ENCODE data around the gene AAGAB.
"Not testable (repeated sequence)": the region's sequence is repeated elsewhere in the genome, so short reads cannot be mapped to it uniquely, and the experiment has no call there.

AAGAB gene

GRCh38 chr15:67253101-67253500, 1.4 kb downstream of the AAGAB start:
- no peak for DNase-seq (ENCODE audit: low spot score)

- no peak for DNase-seq (ENCODE audit: low spot score)
These were observed 3.1 kb downstream of the AAGAB start for GRCh38 chr15:67251318-67251717.

- no peak for DNase-seq (ENCODE audit: low spot score)
These were observed 4.6 kb downstream of the AAGAB start for GRCh38 chr15:67249830-67250229.

DNA sequence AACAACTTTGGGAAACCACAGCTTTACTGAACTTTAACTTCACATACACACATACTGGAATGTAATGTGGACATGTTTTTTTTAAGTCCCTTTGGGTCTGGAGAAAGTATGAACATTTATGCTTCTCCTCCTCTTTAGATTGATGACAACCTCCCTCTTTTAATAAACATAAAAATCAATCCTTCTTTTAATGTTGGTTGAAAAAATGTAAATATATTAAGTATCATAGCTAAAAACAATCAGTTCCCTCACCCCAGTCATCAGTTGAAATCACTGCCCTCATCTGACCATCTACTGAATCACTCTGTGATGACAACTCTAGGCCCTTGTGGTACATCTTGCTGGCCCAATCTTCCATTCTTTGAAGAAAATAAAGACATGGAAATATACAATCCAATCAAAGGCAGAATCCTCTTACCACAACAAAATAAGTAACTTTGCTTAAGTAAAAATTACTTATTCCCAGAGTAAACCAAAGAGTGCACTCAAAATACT, 6.4 kb downstream of the AAGAB start:
- DNase-seq (ENCODE audit: low spot score) = no peak

DNA sequence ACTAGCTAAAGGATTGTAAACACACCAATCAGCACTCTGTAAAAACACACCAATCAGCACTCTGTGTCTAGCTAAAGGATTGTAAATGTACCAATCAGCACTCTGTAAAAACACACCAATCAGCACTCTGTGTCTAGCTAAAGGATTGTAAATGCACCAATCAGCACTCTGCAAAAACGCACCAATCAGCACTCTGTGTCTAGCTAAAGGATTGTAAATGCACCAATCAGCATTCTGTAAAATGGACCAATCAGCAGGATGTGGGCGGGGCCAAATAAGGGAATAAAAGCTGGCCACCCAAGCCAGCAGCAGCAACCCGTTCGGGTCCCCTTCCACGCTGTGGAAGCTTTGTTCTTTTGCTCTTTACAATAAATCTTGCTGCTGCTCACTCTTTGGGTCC, 7.9 kb downstream of the AAGAB start:
- not testable (repeated sequence) for DNase-seq (ENCODE audit: low spot score)

GRCh38 chr15:67244971-67245478, 9.4 kb downstream of the AAGAB start:
- no peak for DNase-seq (ENCODE audit: low spot score)

- DNase-seq (ENCODE audit: low spot score) = no peak
These were observed 11.8 kb downstream of the AAGAB start for GRCh38 chr15:67242708-67243111.

DNA sequence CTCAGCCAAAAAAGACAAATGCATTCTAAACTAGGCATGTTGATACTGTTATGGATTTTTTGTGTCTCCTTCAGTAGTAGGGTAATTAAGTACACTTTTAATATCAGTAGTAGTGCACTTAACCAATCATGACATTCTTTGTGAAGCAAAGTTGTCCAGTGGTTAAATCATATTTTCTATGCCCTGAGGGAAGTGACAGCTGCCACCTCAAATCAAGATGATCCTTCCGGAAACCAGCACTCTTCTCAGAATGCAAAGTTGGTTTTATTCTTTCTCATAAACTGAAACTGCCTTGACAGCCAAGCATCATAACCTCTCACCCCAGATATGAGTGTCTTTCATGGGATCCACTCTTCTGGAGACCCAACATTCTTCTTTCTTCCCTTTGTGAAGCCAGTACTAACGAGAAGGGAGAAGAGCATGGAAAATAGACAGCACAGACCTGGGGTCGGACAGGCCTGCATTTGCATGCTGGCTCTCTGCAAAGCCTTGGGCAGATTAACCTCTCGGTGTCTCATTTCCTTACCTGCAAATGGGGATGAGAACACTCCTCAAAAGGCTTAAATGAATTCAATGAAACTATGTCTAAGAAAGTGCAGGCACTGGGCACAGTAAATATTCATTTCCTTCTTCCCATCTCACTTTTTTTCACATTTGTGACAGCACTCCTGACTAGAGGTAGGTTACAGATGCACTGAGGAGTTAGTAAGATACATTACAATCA, 13.2 kb downstream of the AAGAB start:
- no peak for DNase-seq (ENCODE audit: low spot score)

DNA sequence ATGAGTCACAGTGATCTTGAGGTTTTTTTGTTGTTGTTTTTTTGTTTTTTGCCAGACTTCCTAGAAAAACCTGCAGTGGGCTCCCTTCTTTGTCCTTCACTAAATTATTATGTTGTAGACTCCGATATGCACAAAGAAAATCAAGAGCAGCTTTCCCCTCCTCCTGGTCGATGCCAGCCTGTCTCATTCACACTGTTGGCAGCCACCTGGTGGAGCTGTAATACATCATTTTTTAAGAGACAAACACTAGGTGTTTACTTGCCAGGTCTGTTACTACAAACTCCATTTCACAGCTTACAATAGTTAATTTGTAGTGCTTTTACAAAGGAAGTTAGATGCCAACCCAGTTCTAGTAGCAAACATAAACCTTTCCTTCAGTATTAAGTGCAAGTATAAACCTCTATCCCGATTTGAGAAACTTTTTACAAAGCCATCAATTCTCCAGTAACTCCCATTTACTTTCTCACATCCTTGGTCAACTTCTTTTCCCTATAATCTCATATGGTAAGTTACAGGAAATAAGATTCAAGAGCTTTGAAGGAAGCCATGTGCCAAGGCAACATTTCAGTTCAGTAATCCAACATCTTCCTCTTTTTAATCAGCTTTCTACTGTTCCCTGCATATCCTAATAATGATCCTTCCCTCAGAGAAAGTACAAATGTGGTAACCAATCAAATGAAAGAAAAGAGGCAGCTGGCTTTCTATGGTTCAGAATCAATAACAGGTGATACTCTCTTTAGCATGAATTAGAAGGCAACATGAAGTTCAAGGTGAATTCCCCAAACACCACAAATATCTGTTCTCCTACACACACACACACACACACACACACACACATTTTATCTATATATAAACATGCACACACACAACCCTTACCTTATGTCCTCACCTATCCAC, 14.0 kb downstream of the AAGAB start:
- DNase-seq (ENCODE audit: low spot score) = peak; percentile 29

GRCh38 chr15:67232591-67232990, 21.9 kb downstream of the AAGAB start:
- no peak for DNase-seq (ENCODE audit: low spot score)

DNA sequence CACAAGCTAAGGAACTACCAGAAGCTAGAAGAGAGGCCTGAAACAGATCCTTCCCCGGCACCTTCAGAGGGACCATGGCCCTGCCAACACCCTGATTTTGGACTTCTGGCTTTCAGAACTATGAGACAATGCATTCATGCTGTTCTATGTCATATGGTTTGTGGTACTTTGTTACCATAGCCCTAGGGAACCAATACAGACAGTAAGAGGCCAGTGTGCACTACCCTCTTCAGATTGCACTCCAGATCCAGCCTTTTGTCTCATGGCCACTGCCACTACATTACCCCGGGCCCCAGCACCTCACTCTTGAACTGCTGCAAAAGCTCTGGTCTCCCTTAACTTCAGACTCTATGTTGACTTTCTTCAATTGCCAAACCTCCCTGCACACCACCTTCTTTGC, 24.0 kb downstream of the AAGAB start:
- no peak for DNase-seq (ENCODE audit: low spot score)

- DNase-seq (ENCODE audit: low spot score) = no peak
These were observed 26.2 kb downstream of the AAGAB start for GRCh38 chr15:67228286-67228685.

DNA sequence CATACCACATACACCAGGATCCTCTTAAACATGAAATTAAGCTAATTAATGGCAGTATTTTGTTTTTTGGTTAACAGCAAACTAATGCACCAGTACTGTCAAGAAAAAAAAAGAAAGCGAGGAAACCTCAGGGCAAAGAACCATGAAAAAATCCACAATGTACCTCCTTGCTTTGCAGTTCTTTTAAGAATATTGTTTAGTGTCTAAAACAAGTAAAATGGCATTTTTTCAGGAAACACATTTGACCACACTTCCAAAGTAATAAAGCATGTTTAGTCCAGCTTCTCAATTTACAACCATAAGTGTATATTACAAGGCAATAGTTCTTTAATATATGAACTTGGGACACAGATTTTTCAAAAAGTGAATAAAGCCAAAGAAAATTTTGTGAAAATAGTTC, 26.6 kb downstream of the AAGAB start:
- no peak for DNase-seq (ENCODE audit: low spot score)

DNA sequence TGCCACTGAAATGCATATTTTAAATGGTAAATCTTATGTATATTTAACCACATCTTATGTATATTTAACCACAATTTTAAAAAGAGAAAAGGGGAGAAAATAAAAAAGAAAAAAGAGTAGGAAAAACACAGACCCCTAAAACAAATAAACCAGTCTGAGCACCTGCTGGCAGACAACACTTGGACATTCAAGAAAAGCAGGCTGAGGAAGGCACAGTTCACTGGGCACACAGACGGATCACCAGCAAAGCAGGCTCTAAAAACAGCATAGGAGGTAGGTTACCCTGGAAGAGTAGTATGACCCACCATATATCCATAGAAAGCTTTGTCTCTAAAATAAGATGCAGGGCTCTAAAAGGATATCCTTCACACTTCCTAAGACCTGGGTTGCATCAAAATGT, 27.0 kb downstream of the AAGAB start:
- no peak for DNase-seq (ENCODE audit: low spot score)

DNA sequence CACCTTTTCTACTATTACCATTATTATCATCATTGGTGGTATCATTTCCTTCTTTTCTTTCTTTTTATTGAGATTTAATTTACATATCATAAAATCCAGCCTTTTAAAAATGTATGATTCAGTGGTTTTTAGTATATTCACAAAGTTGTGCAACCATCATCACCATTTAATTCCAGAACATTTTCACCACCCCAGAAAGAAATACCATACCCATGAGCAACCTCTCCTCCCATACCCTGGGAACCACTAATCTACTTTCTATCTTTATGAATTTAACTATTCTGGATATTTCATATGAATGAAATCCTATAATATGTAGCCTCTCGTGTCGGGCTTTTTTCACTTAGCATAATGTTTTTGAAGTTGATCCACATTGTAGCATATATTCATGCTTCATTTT, 29.1 kb downstream of the AAGAB start:
- no peak for DNase-seq (ENCODE audit: low spot score)

DNA sequence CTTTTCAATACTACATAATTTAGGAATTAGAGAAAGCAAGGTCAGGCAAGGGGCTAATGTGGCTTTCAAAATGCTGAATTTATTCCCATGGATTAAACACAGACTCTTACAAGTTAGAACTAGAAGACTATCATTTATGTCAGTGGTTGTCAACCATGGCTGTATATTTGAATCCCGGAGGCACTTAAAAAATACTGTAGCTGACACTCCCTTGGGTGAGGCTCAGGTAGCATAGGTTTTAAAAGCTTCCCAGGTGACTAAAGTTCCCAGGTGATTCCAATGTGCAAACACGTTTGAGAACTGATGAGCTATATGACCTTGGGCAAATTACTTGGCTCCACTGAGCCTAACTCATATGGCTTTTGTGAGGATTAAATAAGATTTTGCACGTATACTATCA, 29.6 kb downstream of the AAGAB start:
- no peak for DNase-seq (ENCODE audit: low spot score)

- DNase-seq (ENCODE audit: low spot score) = no peak
These were observed 35.2 kb downstream of the AAGAB start for GRCh38 chr15:67219288-67219687.

DNA sequence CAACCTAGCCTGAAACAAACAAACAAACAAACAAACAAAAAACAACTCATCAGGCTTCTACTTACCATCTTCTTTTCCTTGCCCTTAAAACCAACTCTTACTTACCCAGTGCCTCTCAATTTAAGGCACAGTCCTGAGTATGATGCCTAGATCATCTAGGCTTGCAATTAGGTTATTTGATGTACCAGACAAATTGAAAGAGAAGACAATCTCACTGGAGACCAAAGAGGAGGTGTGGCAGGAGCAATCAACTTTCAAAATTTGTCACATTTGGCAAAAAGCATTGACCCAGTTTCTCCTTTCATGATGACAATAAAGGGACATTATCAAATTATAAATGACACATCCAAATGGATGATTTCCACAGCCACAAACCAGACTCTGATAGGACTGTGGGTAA, 36.0 kb downstream of the AAGAB start:
- no peak for DNase-seq (ENCODE audit: low spot score)

DNA sequence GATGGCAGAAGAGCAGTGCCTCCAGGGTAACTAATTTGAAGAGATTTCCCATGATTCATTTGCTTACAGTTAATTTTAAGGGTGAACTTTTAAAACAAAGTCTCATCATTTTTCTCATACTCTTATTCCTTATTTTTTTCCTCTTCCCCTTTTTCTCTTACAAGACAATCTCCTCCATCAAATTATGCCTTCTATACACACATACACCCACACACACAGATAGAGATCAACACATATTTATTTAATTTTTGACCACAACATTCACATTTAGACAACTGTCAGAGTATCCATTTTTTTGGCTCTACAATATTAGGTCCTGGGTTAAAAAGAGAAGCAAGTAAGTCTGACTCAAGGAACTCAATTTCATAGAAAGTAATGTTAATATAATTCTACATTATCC, 37.6 kb downstream of the AAGAB start:
- DNase-seq (ENCODE audit: low spot score) = no peak

GRCh38 chr15:67215102-67215501, 39.4 kb downstream of the AAGAB start:
- DNase-seq (ENCODE audit: low spot score) = no peak

GRCh38 chr15:67212684-67213367, 41.6 kb downstream of the AAGAB start:
- DNase-seq (ENCODE audit: low spot score) = no peak

DNA sequence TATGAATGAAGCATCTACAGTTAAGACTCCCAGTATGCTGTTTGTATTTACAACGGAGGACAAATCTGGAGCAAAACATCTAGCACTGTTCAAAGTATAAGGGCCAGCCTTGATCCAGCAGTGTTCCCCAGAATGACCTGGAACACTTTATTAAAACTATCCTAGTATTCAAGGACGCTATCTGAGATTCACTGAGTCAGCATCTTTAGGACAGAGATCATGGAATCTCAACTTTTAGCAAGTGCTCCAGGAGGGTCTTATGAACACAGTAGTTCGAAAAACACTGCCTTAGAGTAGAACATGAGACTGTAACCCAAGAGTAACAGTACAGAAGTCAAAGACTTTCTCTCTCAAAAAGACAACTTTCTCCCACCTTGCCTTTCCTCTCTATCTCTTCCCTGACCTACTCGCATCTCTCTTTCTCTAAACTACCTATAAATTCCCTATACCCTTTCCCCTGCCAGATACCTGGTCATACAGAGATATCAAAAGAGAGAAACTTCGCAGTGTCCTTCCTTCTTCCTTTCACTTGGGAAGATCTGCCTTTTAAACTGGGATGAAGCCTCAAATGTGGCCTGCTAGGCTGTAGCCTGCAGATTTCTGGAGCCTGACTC, 43.8 kb downstream of the AAGAB start:
- no peak for DNase-seq (ENCODE audit: low spot score)
